LNCaP clone FGC (cell line): ENCODE results near the gene CSTPP1.
A peak's percentile ranks its signal among the peaks of the same experiment; 100 is the strongest.
"Not testable (repeated sequence)": the region's sequence is repeated elsewhere in the genome, so short reads cannot be mapped to it uniquely, and the experiment has no call there.

Experiments
- DNase-seq: peaks from one replicate; pipeline ENCODE4 v3.0.0-alpha.2; 2011; ENCODE audit warnings: low read depth
- H3K4me3 ChIP-seq: 2 replicates; pipeline ENCODE4 v1.5.1; 2011; ENCODE audit warnings: mild to moderate bottlenecking, low read depth, low read length, control low read depth
- TF ChIP-seq, protein P1 (sequence below): IDR thresholded peaks from 2 replicates; pipeline ENCODE4 v1.5.1; 2012; ENCODE audit warnings: mild to moderate bottlenecking; ENCODE audit not compliant: control insufficient read depth, insufficient read depth; ENCODE audit errors: extremely low read depth

The CSTPP1 gene

DNA sequence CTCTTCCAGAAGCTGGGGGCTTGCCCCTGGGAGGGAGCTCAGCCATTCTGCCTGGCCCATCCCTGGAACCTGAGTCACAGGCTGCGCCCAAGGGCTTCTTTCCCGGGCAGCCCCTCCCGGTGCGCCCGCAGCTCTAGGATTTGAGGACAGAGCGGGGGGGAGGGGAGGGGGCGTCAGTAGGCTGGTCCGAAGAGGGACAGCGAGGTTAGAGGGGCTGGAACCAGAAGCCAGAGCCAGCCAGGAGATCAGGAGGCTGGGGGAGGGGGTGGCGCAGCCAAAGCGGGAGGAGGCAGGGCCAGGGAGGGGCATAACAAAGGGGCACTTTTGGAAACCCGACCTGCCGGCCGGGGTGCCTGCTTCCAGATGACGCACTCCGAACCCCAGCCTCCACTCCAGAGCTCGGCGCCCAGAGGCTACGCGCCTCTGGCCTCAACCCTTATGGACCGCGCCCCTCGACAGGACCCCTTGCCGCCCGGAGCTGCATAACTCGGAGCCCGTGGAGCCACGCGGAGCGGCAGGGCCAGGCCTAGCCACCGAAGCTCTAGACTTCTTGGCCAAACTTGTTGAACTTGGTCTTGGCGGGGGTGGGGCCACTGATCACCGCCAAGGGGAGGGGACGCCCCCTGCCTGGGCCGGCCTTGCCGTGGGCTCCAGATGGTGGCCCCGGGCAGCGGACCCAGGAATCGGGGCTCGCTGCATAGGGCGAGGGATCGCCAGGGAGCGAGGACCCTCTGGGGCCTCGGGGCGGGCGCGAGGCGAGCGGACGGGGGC, 248.9 kb downstream of the CSTPP1 start:
- TF ChIP-seq, protein P1, sequence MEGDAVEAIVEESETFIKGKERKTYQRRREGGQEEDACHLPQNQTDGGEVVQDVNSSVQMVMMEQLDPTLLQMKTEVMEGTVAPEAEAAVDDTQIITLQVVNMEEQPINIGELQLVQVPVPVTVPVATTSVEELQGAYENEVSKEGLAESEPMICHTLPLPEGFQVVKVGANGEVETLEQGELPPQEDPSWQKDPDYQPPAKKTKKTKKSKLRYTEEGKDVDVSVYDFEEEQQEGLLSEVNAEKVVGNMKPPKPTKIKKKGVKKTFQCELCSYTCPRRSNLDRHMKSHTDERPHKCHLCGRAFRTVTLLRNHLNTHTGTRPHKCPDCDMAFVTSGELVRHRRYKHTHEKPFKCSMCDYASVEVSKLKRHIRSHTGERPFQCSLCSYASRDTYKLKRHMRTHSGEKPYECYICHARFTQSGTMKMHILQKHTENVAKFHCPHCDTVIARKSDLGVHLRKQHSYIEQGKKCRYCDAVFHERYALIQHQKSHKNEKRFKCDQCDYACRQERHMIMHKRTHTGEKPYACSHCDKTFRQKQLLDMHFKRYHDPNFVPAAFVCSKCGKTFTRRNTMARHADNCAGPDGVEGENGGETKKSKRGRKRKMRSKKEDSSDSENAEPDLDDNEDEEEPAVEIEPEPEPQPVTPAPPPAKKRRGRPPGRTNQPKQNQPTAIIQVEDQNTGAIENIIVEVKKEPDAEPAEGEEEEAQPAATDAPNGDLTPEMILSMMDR: no peak
- peak overlapping the region; percentile 61 for H3K4me3 ChIP-seq
- no peak for DNase-seq

DNA sequence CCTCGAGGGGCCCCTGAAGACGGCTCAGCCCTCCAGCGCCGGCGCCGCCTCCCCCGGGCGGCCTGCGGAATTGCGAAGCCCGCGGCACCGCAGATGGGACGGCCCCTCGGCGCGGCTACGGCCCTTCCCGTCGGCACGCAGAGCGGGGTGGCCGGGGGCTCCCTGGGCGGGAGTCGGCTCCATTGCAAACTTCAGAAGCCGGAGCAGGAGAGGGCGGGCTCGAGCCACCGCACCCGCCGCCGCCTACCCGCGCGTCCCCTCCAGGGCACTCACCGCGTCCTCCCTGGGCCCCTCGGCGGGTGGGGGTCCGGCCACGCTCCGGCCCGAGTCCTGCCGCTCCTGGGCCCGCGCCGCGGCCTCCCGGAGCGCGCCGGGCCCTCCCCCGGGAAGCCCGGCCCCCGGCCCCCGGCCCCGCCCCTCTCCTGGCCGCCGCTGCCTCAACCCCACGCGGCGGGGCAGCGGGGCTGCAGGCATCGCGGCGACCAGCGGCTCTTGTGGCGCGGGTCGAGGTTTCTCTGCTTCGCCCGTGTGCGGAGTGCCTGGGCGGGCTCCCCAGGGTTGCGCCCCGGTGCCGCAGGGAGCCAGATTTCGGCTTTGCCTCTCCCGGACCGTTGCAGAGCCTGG, 249.6 kb downstream of the CSTPP1 start, which contains the start of gene PACSIN3:
Gene PACSIN3, minus strand, starts transcription at position 359 of the 624 bp plus-strand sequence. CDS start 3,707 bp downstream, outside the sequence.
- DNase-seq: no peak
- TF ChIP-seq, protein P1: no peak
- H3K4me3 ChIP-seq: peak within 1 kb of the TSS; percentile 61

DNA sequence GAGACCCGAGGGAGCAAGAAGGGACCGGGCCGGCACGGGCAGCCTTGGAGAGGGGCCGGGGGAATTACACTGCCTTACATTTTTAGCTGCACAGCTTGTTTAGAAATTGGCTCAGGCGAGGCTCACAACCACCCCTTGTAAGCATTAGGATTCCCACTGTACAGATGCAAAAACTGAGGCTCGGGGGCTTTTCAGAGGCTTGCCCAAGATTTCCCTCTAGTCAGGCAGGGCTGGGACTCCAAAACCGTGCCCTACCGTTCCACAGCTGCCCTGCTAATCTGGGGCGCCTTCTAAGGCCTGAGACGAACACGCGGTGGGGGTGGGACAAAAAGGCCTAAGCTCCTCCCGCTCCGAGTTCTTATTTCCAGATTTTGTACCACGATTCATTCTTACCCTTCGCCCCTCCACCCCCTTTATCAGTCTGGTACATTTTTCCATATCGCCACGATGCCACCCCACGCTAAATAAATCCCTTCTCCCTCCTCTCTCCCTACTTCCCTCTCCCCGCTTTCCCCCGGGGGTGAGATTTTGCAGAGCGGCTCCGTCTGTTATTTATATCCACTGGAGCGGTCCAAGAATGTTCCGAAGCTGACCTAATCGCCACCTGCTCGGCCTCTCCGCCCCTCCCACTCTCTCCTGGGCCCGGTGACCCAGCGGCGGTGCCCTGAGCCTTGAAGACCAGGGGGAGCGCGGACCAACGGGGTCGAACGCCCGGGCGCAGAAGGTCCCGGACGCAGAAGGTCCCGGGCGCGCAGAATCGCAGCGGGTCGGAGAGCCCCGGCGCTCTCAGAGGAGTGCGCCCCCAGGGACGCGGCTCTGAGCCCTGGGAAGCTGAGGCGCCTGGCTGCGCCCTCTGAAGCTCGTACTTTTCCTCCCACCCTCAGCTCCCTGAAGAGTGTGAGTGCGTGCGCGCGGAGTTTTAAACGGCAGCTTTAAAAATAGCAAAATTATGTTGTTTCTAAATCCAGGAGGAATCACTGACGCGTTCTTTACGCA, 250.4 kb downstream of the CSTPP1 start:
- H3K4me3 ChIP-seq: peak overlapping the region; percentile 61
- DNase-seq: no peak
- TF ChIP-seq, protein P1: no peak

DNA sequence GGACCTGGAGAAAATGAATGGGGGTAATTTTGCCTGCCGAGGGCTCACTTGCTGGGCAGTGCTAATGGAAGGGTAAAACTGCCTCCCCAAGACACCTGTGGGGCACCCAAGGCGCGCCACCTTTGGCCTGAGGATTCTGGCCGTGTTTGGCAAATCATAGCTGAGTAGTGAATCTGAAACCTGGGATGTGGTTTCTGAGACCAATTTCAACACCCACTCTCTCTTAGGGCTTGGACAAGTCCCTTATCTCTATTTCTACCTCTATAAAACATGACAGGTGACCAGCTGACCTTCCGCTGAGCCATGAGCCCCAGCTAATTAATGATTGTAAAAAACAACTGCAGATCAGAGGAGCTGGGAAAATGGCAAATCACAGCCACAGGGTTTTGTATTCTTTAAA, 251.2 kb downstream of the CSTPP1 start:
- TF ChIP-seq, protein P1: no peak
- DNase-seq: no peak
- no peak overlapping the region for H3K4me3 ChIP-seq

DNA sequence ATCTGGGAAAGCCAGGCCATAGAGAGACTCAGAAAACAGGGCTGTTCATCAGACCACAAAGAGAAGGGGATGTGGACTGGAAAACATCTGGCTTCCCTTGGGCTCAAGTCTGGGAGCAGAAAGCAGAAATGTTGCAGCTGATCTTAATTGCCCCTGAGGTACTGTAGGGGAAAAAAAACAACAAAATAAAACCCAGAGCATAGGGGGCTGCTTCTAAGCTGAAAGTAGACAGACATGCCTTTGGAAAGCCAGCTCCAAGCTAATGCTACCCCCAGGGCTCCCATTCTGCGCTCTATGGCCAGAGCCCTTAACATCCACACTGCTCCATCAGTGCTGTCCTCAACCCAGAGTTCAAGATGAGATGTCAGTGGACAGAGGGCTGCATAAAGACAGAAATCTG, 251.7 kb downstream of the CSTPP1 start:
- no peak overlapping the region for H3K4me3 ChIP-seq
- DNase-seq: no peak
- TF ChIP-seq, protein P1: no peak

DNA sequence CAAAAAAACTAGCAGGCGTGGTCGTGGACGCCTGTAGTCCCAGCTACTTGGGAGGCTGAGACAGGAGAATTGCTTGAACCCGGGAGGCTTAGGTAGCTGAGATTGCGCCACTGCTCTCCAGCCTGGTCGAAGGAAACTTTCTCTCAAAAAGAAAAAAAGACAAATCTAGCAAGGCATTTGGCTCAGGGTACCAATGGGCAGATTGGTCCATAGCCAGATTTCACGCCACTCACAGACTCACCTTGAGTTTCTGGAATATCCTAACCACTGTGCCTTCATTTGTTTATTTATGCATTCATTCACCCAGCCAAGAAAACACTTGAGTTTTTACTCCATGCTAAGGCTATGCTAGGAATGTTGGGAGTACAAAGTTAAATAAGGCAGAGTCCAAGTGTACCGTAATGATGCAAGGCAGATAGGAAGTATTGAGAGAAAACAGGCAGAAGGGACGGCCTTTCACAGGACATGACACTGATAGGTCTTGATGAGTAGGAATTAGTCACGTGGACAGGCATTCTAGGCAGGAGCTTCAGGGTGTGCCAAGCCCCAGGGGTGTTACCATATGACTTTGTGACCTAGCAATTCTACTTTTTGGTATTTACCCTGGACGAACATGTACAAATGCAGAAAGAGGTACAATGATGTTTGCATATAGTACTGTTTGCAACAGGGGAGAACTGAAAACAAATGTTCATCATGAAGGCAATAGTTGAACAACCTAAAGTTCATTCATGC, 252.7 kb downstream of the CSTPP1 start:
- no peak overlapping the region for H3K4me3 ChIP-seq
- peak; percentile 88 for DNase-seq
- TF ChIP-seq, protein P1: no peak

DNA sequence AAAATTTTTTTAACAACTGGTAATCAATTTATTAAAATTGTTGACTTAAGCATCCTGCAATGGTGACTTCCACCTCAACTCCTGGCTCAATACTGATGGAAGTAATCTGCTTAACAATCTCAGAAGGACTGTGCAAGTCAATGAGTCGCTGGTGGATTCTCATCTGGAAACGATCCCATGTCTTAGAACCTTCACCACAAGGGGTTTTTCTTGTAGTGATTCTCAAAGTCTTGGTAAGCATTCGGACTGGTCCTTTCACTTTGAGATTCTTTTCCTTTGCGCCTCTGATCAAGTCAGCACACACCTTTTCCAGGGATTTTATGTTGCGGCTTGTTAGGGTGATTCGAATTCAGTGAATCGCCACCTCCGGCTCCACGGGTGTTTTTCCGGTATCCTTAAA, 254.6 kb downstream of the CSTPP1 start:
- not testable (repeated sequence) for DNase-seq, H3K4me3 ChIP-seq
